Adrenal gland (tissue), 12 donors: ENCODE measurements around the gene SCO1. TPM values are rescaled to one million over a fixed set of nuclear protein-coding genes. Genes with fewer than 3 reads are reported as not detected.

Experiments
- DNase-seq, 7 donors: peaks; one replicate each; pipeline ENCODE4 v3.0.0-alpha.2; 2019 to 2020
- H3K27ac ChIP-seq, 5 donors: fragments of 200-600 bp; sonication (generic) in 4 of 5; 1 replicate in 3 of 5; 2 replicates in 2 of 5; pipeline versions ENCODE4 v1.5.1 to v1.8.0; 2016 to 2020; ENCODE audit warnings: mild to moderate bottlenecking in 1 of 5
- H3K27me3 ChIP-seq: fragments of 200-600 bp; 2 replicates; pipeline ENCODE4 v1.8.0; 2021
- H3K36me3 ChIP-seq, 2 donors: fragments of 200-600 bp; replicated peaks in 1 of 2; 1 replicate in 1 of 2; 2 replicates in 1 of 2; pipeline versions ENCODE4 v1.5.1 to v1.8.0; 2018 to 2022
- H3K4me1 ChIP-seq, 2 donors: fragments of 200-600 bp; replicated peaks in 1 of 2; 1 replicate in 1 of 2; 2 replicates in 1 of 2; pipeline versions ENCODE4 v1.5.1 to v1.8.0; 2018 to 2021
- H3K4me3 ChIP-seq, 4 donors: fragments of 200-600 bp; sonication (generic) in 3 of 4; one replicate each; pipeline ENCODE4 v1.5.1; 2016 to 2018
- H3K9me3 ChIP-seq, 3 donors: fragments of 200-600 bp; sonication (generic) in 1 of 3; replicated peaks in 1 of 3; 1 replicate in 2 of 3; 2 replicates in 1 of 3; pipeline versions ENCODE4 v1.5.1 to v1.8.0; 2016 to 2021
- CTCF ChIP-seq, 6 experiments: fragments of 450-650 bp in 4 of 6; fragments of 200-600 bp in 2 of 6; sonication (generic) in 1 of 6; IDR thresholded peaks; 1 replicate in 5 of 6; 2 replicates in 1 of 6; pipeline versions ENCODE4 v1.5.1 to v1.8.0; 2016 to 2021; ENCODE audit warnings: antibody characterized with exemption in 6 of 6, mild to moderate bottlenecking in 2 of 6, moderate library complexity in 1 of 6
- POLR2A ChIP-seq, 2 donors: fragments of 450-650 bp; IDR thresholded peaks; one replicate each; pipeline ENCODE4 v1.6.1; 2017; ENCODE audit warnings: antibody characterized with exemption in 2 of 2, mild to moderate bottlenecking in 2 of 2, moderate library complexity in 1 of 2
- WGBS, 4 donors: extraction: QIAGEN DNeasy Blood & Tissue Kit in 2 of 4; methylation state at CpG; one replicate each; pipeline versions ENCODE4 v1.1.5 to v1.1.7; 2013 to 2017; 5-methylcytosine and 5-hydroxymethylcytosine counted together
- intact Hi-C, 2 donors: fragments of 100-400 bp; cut with DNase I; formaldehyde crosslinking; loops; one replicate each; pipeline versions ENCODE4 v1.14.1 to v1.15.0; 2022 to 2023
- polyA plus RNA-seq, 3 donors: library from polyadenylated mRNA; stranded (reverse); fragments of 200-250 nt in 2 of 3; fragments of 350-450 nt in 1 of 3; fragmentation: Illumina TruSeq in 1 of 3; extraction: RNeasy Lipid Tissue Mini Kit (QIAGEN cat#74804) in 1 of 3; gene quantifications; one replicate each; pipeline ENCODE4 v1.2.3, GENCODE V29; 2013 to 2014
- total RNA-seq, 9 donors: library from RNA; depleted of rRNA in 4 of 9; stranded (reverse); fragments of >200 nt in 4 of 9; fragments of 120-200 nt in 1 of 9; fragmentation: NEBNext Ultra II Directional in 1 of 9; extraction: Animal tissue kit (Norgen Biotek cat#: 25700) in 1 of 9; gene quantifications; one replicate each; pipeline versions ENCODE4 v1.1.0 to v1.2.4, GENCODE V29; 2013 to 2023
- donor health status: healthy with polysubstance abuse.
- donor health status: Bipolar disorder and iron deficiency.
- donor health status: DM: yes; HTN: yes; CAD: no.
- donor health status: DM: no; HTN: no; CAD: no.
- donor health status: DM: no; HTN: no; CAD: no.
- donor health status: DM: yes; HTN: yes; CAD: no.

The SCO1 gene
- total and polyA plus RNA-seq, 12 donors = 6.1 to 55.7 (median 35.1) TPM

- intact Hi-C loops = no loop called here
- Histone ChIP-seq H3K4me3 (no peak overlapping the region), H3K27ac (no peak overlapping the region), H3K9me3 (no peaks in the 10 kb centered on the region), H3K36me3 (peaks cover 0 to 45% of the 10 kb centered on the region in 2 donors), H3K27me3 (no peaks in the 10 kb centered on the region), H3K4me1 (peaks cover 7 to 8% of the 10 kb centered on the region in 2 donors)
- DNase-seq = no peak
- WGBS, 4 donors = 83 to 93% (median 92%) methylated on average over 3 of the region's 3 CpGs
- TF ChIP-seq CTCF (IDR thresholded peaks at IDR 0.05) = no peak
- TF ChIP-seq POLR2A (IDR thresholded peaks at IDR 0.05) = no peak
These were observed 27.9 kb upstream of the SCO1 start for GRCh38 chr17:10725262-10725661.

- DNase-seq = no peak
- no peak overlapping the region for H3K27ac ChIP-seq
- 92 to 95% (median 94%) methylated on average over 11 of the region's 11 CpGs for WGBS, 4 donors
- H3K27me3 ChIP-seq = no peaks in the 10 kb centered on the region
- H3K9me3 ChIP-seq = no peaks in the 10 kb centered on the region
- no peak overlapping the region for H3K4me3 ChIP-seq
- intact Hi-C loops = no loop called here
- TF ChIP-seq POLR2A (IDR thresholded peaks at IDR 0.05) (no peak), CTCF (IDR thresholded peaks at IDR 0.05) (no peak)
- peaks cover 0 to 45% of the 10 kb centered on the region in 2 donors for H3K36me3 ChIP-seq
- peaks cover 7 to 8% of the 10 kb centered on the region in 2 donors for H3K4me1 ChIP-seq
These were observed 27.3 kb upstream of the SCO1 start for GRCh38 chr17:10724546-10725195.

GRCh38 chr17:10718547-10718946, 21.2 kb upstream of the SCO1 start:
- WGBS, 4 donors = 40 to 88% (median 41%) methylated on average over 1 of the region's 1 CpG
- intact Hi-C loops = no loop called here
- Histone ChIP-seq H3K36me3 (peaks cover 0 to 16% of the 10 kb centered on the region in 2 donors), H3K27me3 (no peaks in the 10 kb centered on the region), H3K9me3 (no peaks in the 10 kb centered on the region), H3K4me1 (no peaks in the 10 kb centered on the region), H3K4me3 (no peak overlapping the region), H3K27ac (no peak overlapping the region)
- TF ChIP-seq POLR2A (IDR thresholded peaks at IDR 0.05) (no peak), CTCF (IDR thresholded peaks at IDR 0.05) (no peak)
- DNase-seq = no peak

- intact Hi-C loops = no loop called here
- WGBS, 4 donors = 86 to 91% (median 89%) methylated on average over 10 of the region's 10 CpGs
- Histone ChIP-seq H3K27ac (no peak overlapping the region), H3K36me3 (peaks cover 0 to 27% of the 10 kb centered on the region in 2 donors), H3K4me1 (no peaks in the 10 kb centered on the region), H3K4me3 (no peak overlapping the region), H3K27me3 (no peaks in the 10 kb centered on the region), H3K9me3 (no peaks in the 10 kb centered on the region)
- TF ChIP-seq CTCF (IDR thresholded peaks at IDR 0.05) (no peak), POLR2A (IDR thresholded peaks at IDR 0.05) (no peak)
- no peak for DNase-seq
These were observed 18.9 kb upstream of the SCO1 start for GRCh38 chr17:10716218-10716617.
